GM19324 (cell line): ENCODE results near the gene RABIF.
"Not testable (repeated sequence)": the region's sequence is repeated elsewhere in the genome, so short reads cannot be mapped to it uniquely, and the experiment has no call there.

ENCODE experiments used
- ATAC-seq: cut with Tn5 transposase; IDR thresholded peaks from one replicate; pipeline ENCODE4 v1.9.1; 2021; ENCODE audit warnings: mild to moderate bottlenecking, moderate library complexity; ENCODE audit not compliant: unreplicated experiment, low FRiP score

The RABIF gene

DNA sequence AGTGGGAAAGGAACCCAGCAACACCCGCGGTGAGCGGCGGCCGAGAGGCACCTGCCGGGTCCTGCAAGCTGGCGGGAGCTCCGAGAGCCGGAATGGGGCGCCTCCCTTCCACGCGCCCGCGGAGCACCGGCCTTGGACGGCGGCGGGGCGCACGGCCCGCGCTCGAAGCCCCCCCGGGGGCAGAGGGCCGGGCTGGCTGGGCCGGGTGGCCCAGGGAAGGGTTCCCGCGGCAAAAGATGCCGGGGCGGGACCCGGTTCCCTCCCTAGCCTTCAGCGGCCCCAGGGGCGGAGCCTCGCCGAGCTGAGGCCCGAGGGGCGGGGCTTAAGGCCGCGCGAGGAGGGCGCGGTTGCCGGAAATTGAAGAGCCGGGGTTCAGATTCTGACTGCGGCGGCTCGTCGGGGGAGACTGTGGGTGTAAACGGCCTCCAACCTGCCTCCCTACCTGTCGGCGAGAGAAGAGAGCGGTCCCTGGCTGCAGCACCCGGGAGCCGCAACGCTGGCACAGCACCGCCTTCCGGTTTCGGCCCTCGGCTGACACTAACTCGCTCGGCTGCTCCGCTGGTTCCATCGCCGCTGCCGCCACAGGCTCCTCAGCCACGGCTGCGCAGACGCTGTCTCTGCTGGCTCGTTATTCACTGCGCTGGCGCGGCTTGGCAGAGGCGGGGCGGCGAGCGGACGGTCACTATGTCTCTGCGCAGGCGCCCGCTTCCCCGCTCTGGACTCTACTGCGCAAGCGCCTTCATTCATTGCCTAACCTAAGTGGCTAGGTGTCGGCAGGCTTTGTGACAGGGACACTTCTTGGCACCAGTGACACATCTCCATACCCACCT, at the start of gene RABIF:
Gene RABIF, minus strand, starts transcription at position 619 of the 830 bp plus-strand sequence. Its CDS starts 51 bp downstream, at position 568.
- peak; percentile 94 for ATAC-seq

DNA sequence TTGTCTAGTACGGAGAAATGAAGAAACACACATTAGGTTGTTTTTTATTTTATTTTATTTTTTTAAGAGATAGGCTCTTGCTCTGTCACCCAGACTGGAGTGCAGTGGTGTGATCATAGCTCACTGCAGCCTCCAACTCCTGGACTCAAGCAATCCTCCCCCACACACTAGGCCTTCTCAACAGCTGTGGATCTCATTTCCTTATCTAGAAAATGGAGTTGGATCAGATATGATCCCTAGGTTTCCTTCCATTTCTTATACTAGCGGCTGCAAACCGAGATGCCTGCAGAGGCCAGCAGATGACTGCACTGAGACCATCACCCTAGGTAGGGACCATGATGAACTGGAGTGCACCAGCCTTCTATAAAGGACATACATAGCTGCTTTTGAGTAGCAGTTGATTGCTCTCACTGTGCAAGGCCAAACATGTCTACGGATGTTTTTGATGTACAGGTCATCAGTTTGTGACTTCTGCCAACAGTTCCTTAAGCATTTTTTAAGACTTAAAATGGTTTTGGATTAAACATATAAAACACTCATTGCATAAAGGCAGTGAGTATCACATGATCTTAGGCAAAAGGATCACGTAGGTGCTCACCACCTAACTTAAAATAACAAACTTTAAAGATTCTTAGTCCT, 49.5 kb upstream of the RABIF start:
- no peak for ATAC-seq

DNA sequence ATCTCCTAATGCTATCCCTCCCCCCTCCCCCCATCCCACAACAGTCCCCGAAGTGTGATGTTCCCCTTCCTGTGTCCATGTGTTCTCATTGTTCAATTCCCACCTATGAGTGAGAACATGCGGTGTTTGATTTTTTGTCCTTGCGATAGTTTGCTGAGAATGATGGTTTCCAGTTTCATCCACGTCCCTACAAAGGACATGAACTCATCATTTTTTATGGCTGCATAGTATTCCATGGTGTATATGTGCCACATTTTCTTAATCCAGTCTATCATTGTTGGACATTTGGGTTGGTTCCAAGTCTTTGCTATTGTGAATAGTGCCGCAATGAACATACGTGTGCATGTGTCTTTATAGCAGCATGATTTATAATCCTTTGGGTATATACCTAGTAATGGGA, 47.5 kb upstream of the RABIF start:
- not testable (repeated sequence) for ATAC-seq

DNA sequence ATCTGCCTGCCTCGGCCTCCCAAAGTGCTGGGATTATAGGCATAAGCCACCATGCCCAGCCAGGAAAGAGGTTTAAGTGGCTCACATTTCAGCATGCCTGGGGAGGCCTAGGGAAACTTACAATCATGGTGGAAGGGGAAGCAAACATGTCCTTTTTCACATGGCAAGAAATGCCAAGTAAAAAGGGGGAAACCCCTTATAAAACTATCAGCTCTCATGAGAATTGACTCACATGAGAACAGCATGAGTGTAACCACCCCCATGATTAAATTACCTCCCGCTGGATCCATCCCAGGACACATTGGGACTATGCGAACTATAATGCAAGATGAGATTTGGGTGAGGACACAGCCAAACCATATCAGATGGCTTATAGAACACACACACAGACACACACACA, 46.9 kb upstream of the RABIF start:
- no peak for ATAC-seq

DNA sequence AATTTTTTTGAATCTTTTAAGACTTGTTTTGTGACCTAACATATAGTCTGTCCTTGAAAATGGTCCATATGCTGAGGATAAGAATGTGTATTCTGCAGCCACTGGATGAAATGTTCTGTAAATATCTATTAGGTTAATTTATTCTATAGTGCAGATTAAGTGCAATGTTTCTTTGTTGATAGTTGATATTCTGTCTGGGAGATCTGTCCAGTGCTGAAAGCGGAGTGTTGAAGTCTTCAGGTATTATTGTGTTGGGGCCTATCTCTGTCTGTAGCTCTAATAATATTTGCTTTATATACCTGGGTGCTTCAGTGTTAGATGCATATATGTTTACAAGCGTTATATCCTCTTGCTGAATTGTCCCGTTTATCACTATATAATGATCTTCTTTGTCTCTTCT, 45.8 kb upstream of the RABIF start:
- ATAC-seq, result no peak

DNA sequence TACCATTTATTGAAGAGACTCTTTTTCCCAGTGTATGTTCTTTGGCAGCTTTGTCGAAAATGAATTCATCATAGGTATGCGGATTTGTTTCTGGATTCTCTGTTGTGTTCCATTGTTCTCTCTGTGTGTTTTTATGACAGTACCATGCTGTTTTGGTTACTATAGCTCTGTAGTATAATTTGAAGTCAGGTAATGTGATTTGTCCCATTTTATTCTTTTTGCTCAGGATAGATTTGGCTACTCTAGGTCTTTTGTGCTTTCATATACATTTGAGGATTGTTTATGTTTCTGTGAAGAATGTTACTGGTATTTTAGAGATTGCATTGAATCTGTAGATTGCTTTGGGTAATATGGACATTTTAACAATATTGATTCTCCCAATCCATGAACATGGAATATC, 43.5 kb upstream of the RABIF start:
- ATAC-seq, result no peak

DNA sequence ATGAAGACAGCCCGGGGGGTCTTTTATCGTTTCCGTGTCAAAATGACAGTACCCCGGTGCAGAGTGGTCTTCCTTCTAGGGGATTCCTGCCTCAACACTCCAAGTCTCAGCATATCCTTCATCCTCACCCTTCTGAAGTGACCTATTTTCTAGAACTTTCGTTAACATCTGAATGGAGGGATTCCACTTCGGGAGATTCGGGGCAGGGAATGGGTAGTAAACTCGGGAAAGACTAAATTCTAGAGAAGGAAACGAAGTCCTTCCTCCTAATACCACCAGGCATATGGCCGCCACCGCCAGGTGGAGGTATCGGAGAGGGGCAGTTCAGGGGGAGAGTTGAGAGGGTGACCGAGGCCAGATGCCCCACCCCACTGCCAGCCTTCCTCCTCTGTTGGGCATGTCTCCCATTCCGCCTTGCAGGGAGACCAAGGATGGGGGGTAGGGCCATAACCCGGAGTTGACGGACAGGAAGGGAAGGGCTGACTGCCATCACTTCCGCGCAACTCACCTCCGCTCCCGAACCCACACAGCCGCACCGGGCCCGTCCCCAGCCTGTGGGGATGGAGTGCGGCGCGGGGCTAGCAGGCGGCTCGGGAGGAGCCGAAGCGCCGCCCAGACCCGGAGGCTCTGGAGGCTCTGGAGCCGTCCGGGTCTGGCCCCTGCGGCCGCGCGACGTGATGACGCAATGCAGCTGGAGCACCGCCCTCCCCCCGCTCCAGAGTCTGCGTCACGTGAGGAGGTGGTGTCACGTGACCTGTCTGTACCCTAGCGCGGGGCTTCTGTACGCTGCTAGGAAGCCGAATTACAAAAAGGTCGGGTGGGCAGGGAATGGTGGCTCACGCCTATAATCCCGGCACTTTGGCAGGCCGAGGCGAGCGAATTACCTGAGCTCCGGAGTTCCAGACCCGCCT, 37.9 kb upstream of the RABIF start, which contains the start of gene KLHL12:
Gene KLHL12, minus strand, starts transcription at position 654 of the 911 bp plus-strand sequence. CDS start 2,072 bp downstream, outside the sequence.
- peak; percentile 96 for ATAC-seq

DNA sequence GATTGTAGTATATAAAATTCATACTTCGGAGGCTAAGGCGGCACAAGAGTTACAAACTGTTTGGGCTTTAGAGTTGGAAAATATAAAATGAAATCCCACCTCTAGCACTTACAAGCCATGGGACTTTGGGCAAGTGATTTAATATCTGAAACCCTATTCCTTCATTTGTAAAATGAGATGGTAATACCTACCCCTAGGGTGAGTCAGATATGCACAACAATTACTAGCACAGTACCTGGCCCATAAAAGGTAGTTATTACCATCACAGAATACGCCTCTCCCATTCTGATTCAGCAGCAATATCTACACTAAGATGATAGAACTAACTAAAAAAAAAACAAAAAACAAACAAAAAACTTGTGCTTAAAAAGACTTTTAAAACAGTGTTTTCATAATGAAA, 34.6 kb upstream of the RABIF start:
- ATAC-seq, result no peak

DNA sequence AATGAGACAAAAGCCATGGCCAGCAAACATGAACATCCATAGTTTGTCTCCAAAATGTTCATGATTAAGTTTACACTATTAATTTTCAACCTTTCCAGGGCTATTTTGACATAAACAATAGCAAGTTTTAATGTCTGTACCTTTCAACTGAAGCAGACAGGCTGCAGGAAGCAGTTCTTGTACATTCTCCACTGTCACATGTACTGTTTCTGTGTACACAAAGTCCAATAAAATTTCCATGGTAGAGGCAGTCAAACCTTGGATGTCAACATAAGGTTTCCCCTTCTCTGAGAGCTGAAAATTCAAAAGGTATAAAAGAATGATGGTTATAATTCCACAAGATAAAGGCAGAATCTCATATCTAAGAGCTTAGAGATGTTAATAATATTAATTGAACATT, 30.7 kb upstream of the RABIF start:
- ATAC-seq, result no peak

DNA sequence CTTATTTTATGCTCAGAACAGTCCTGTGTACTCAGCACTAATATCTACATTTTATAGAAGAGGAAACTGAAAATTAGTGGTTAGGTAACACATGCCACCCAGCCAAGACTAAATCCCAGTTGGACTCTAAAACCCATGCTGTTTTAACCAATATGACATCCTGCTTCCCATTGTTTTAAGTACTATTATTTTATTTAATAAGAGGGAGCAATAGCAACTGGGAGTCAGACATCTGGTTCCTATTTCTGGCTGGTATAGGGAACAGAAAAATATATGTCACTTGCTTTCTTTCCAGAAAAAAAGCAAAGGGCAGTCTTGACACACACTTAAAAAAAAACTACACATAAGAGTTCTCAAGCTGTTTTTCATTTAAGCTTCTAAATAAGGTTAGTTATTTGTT, 26.2 kb upstream of the RABIF start:
- ATAC-seq, result no peak

DNA sequence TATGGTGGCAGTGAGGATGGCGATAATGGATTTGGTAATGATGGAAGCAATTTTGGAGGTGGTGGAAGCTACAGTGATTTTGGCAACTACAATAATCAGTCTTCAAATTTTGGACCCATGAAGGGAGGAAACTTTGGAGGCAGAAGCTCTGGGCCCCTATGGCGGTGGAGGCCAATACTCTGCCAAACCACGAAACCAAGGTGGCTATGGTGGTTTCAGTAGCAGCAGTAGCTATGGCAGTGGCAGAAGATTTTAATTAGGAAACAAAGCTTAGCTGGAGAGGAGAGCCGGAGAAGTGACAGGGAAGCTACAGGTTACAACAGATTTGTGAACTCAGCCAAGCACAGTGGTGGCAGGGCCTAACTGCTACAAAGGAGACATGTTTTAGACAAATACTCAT, 23.5 kb upstream of the RABIF start:
- ATAC-seq, result not testable (repeated sequence)

DNA sequence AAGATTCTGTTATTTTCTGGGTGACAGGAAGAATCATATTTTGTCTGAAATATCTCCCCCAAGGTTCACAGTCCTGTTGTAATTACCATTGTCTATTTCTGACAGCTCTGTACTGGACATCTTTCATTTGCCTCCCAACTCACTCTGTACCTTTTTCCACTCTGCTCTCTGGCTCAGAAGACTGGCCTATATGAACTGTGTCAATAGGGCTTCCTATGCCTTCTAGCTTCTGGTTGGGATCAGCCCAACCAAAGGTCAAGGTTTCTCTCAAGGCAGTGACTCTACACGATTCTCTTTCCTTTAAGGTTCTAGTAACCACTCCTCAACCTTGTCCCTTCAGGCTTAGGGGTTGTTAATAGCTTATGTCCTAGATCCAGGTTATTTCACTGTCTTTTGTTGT, 20.5 kb upstream of the RABIF start:
- no peak for ATAC-seq

DNA sequence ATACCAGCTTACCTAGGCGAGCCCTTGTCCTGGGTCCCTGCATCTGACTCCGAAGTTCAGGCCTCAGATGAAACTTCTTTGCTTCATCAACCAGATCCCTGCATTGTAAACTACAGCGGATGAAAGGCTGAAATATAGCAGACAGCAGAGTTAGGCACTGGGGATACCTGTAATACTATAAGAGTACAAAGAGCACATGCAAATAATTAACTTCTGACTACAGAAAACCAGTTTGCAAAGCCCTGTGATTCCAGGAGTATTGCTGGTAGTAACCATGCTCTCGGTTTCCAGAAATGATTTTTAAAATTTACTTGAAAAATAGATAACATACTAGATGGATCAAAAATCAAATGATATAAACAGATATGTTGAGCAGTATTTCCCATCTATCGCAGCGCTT, 20.0 kb upstream of the RABIF start:
- no peak for ATAC-seq

DNA sequence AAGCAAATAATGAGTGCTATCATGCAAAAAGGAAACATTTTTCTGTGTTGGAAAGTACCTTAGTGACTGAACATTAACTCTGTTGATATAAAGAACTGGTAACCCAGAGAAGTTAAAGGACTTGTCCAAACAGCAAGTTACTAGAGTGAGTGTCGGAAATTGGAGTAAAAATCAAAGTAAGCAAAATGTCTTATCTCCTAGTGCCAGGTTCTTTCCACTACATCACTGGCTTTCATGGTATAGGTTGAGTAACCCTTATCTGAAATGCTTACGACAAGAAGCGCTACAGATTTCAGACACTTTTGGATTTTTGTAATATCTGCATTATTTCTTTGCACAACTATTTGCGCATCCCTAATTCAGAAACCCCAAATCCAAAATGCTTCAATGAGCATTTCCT, 16.4 kb upstream of the RABIF start:
- ATAC-seq, result no peak

DNA sequence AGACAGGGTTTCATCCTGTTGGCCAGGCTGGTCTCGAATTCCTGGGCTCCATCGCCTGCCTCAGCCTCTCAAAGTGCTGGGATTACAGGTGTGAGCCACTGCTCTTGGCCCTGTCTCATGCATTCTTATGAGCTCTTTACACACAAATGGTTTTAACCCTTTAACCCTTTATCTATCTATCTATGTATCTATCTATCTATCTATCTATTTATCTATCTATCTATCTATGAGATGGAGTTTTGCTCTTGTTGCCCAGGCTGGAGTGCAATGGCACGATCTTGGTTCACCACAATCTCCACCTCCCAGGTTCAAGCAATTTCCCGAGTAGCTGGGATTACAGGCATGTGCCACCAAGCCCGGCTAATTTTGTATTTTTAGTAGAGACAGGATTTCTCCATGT, 14.9 kb upstream of the RABIF start:
- not testable (repeated sequence) for ATAC-seq

DNA sequence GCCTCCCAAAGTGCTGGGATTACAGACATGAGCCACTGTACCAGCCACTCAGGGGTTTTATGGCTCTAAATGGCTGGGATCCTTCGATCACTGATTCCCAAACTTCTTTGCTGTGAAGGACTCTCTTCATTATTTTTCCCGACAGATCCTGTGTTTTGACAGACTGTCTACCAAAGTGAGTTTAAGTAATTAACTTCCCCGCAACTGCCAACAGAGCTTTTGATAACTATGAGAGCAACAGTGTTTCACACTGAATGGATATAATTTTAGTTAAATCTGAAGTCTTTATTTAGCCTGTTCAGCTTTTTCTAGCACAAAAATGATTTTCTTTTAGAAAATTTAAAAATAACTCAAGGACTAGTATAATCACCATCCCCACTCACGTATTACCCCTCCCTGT, 12.6 kb upstream of the RABIF start:
- ATAC-seq, result no peak

DNA sequence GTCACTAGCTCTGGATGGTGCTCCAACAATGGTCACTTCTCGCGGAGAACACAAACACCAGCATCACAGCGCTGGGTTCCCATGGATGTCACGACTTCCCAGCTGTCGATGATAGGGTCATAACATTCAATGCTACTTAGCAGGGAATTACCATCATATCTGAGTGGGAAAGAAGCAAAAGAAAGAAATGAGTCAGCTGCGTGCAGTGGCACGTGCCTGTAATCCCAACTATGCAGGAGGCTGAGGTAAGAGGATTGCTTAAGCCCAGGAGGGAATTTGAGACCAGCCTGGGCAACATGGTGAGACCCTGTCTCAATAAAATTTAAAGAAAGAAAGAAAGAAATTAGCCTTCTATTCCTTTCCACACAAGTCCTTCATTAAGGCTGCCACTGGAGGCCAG, 3.6 kb upstream of the RABIF start:
- ATAC-seq, result no peak

DNA sequence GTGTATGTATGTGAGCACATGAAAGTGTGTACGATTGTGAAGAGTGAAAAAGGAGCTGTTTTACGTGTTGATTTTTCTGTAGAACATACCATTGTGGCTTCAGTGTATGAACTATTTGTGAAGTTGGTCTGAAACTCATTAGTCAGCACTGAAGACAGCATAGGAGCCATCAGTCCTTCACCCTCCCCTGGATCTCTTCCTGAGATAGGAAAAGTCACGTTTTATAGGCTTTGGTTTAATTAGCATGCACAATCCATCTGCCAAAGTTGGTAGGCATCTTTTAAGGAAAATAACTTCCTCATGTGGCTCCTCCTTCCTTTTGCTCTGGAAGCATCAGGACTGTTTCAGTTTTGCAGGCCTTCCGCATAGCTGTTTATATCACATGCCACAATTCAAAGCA, 1.4 kb upstream of the RABIF start:
- ATAC-seq, result no peak

DNA sequence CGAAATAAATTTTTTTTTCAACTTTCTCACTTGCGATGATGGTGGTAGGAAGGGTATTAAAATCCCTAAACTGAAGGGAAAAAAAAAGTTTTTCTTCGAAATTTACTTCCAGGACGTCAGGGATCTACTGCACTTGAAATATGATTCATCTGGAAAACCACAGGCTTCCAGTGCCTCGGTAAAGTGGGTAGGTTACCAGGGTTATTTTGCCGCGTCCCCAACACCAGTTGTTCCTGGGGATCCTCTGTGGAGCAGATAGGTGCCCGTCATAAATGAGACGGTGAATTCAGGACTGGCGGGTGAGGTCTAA, 773 bp downstream of the RABIF start:
- no peak for ATAC-seq

DNA sequence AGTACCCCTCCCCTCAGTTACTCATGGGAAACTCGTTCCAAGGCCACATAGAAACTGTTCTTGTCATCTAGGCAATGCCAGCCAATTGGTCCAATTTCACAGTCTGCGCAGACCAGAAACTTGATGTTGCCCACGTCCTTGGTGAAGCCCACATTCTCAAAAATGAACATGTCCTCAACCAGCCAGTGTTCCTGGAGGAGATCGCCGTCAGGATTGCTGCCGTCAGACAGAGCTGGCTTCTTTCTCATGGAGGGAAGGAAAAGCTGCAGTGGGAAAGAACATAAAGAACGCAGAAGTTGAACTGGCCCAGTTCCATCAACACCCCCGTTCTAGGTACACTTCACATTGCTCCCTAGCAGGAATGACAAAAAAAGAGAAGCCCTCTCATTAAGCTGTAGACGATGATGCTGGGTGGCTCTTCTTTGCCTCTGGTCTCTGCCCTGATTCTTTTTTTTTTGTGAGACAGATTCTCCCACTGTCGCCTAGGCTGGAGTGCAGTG, 7.9 kb downstream of the RABIF start:
- ATAC-seq, result no peak

DNA sequence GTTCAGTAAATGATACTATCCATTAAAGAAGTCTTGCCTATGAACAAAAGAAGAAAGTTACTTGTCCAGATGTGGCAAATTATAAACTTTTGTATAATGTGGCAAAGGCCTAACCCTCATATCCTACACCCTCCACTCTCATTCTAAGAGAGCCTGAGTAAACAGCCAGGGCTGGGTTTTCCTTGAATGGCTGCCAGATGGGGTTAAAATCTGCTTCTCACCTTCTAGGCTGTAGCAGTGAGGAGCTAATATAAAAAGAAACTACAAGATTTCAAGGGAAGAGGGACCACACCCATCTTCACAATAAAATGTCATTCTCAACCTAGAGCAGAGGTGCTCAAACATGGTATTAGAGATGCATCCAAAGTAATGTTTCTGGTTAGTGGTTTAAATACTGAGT, 8.9 kb downstream of the RABIF start:
- ATAC-seq, result no peak
